Karpas-422 (cell line): ENCODE results near the gene COPS2. TPM values are rescaled to one million over a fixed set of nuclear protein-coding genes. Genes with fewer than 3 reads are reported as not detected.
"Not testable (repeated sequence)": the region's sequence is repeated elsewhere in the genome, so short reads cannot be mapped to it uniquely, and the experiment has no call there.

ENCODE experiments used
- DNase-seq: peaks from one replicate; pipeline ENCODE4 v3.0.0-alpha.2; 2015
- H2AFZ ChIP-seq: fragments of 200-600 bp; sonication (generic); 2 replicates; pipeline ENCODE4 v1.6.1; 2014; ENCODE audit warnings: antibody characterized with exemption, low read length, mixed read lengths
- H3K27ac ChIP-seq: fragments of 200-600 bp; sonication (generic); 2 replicates; pipeline ENCODE4 v1.5.1; 2014; ENCODE audit warnings: mild to moderate bottlenecking, low read length, moderate library complexity
- H3K27me3 ChIP-seq: fragments of 200-600 bp; sonication (generic); 2 replicates; pipeline ENCODE4 v1.6.1; 2014; ENCODE audit warnings: low read length, mixed read lengths
- H3K36me3 ChIP-seq: fragments of 200-600 bp; sonication (generic); 2 replicates; pipeline ENCODE4 v1.6.1; 2014; ENCODE audit warnings: low read length, mixed read lengths; ENCODE audit not compliant: insufficient read depth
- H3K4me1 ChIP-seq: fragments of 200-600 bp; sonication (generic); 2 replicates; pipeline ENCODE4 v1.6.1; 2014; ENCODE audit warnings: mild to moderate bottlenecking, low read length, mixed read lengths
- H3K4me2 ChIP-seq: fragments of 200-600 bp; sonication (generic); 2 replicates; pipeline ENCODE4 v1.6.1; 2014; ENCODE audit warnings: low read length, low read depth, mild to moderate bottlenecking; ENCODE audit not compliant: poor library complexity, severe bottlenecking
- H3K4me3 ChIP-seq: fragments of 200-600 bp; sonication (generic); 2 replicates; pipeline ENCODE4 v1.5.1; 2014; ENCODE audit warnings: mild to moderate bottlenecking, antibody characterized with exemption, low read length, mixed read lengths
- H3K79me2 ChIP-seq: fragments of 200-600 bp; sonication (generic); 2 replicates; pipeline ENCODE4 v1.6.1; 2014; ENCODE audit warnings: mild to moderate bottlenecking, low read length, mixed read lengths
- H3K9ac ChIP-seq: fragments of 200-600 bp; sonication (generic); 2 replicates; pipeline ENCODE4 v1.6.0; 2014; ENCODE audit warnings: low read length
- H3K9me2 ChIP-seq: fragments of 200-600 bp; sonication (generic), shearing (Covaris generic); replicated peaks from 2 replicates; pipeline ENCODE4 v1.6.0; 2014; ENCODE audit warnings: mild to moderate bottlenecking, low read length, moderate library complexity; ENCODE audit not compliant: insufficient read depth
- H3K9me3 ChIP-seq: fragments of 300-700, 200-600 bp; sonication (generic); 2 replicates; pipeline ENCODE4 v1.6.1; 2014; ENCODE audit warnings: low read length, mixed read lengths
- H4K20me1 ChIP-seq: fragments of 200-600 bp; sonication (generic); 2 replicates; pipeline ENCODE4 v1.6.1; 2014; ENCODE audit warnings: mild to moderate bottlenecking, antibody characterized with exemption, low read length, low read depth; ENCODE audit not compliant: insufficient read depth
- total RNA-seq: library from RNA; depleted of rRNA; stranded (reverse); fragments of >200 nt; shearing (Covaris generic); gene quantifications from 2 replicates; pipeline ENCODE4 v1.2.3, GENCODE V29; 2014; ENCODE audit warnings: low replicate concordance

The COPS2 gene
- total RNA-seq, 1 experiment from 2014 or later, result 65.5 TPM

GRCh38 chr15:49187549-49188245 lies 32.3 kb upstream of the COPS2 start:
- Histone ChIP-seq H3K9ac (no peak overlapping the region), H3K4me3 (no peak overlapping the region), H2AFZ (no peak overlapping the region), H3K79me2 (peaks cover 91% of the 10 kb centered on the region), H3K9me3 (no peaks in the 10 kb centered on the region), H3K4me1 (peaks cover 13% of the 10 kb centered on the region), H4K20me1 (no peaks in the 10 kb centered on the region), H3K27me3 (no peaks in the 10 kb centered on the region), H3K36me3 (no peaks in the 10 kb centered on the region), H3K9me2 (no peaks in the 10 kb centered on the region; the same call in 1 of the 2 replicates), H3K4me2 (no peak overlapping the region), H3K27ac (no peak overlapping the region)
- DNase-seq, result no peak

- no peak overlapping the region for H3K4me2 ChIP-seq
- H3K36me3 ChIP-seq, result no peaks in the 10 kb centered on the region
- no peaks in the 10 kb centered on the region for H3K27me3 ChIP-seq
- H3K9ac ChIP-seq, result no peak overlapping the region
- H3K9me2 ChIP-seq, result no peaks in the 10 kb centered on the region; the same call in 1 of the 2 replicates
- H3K4me1 ChIP-seq, result peaks cover 5% of the 10 kb centered on the region
- H3K79me2 ChIP-seq, result peaks cover 86% of the 10 kb centered on the region
- H4K20me1 ChIP-seq, result no peaks in the 10 kb centered on the region
- no peak for DNase-seq
- H3K9me3 ChIP-seq, result no peaks in the 10 kb centered on the region
- no peak overlapping the region for H3K27ac ChIP-seq
- no peak overlapping the region for H3K4me3 ChIP-seq
- no peak overlapping the region for H2AFZ ChIP-seq
These were observed 30.1 kb upstream of the COPS2 start for GRCh38 chr15:49185473-49185872.

GRCh38 chr15:49183741-49184140 lies 28.3 kb upstream of the COPS2 start:
- H3K9ac ChIP-seq, H3K36me3 ChIP-seq, H3K4me3 ChIP-seq, DNase-seq, H3K27me3 ChIP-seq, H3K4me1 ChIP-seq, H3K27ac ChIP-seq, H2AFZ ChIP-seq, H4K20me1 ChIP-seq, H3K9me3 ChIP-seq, H3K9me2 ChIP-seq, H3K4me2 ChIP-seq: not testable (repeated sequence)
- H3K79me2 ChIP-seq, result peaks cover 79% of the 10 kb centered on the region

- Histone ChIP-seq H3K9ac (no peak overlapping the region), H3K27ac (no peak overlapping the region), H3K36me3 (0 out of 2 replicates have a peak, but pooled peaks cover 4% of the 10 kb centered on the region), H3K4me1 (peaks cover 7% of the 10 kb centered on the region), H4K20me1 (no peaks in the 10 kb centered on the region), H2AFZ (no peak overlapping the region), H3K4me3 (no peak overlapping the region), H3K9me3 (no peaks in the 10 kb centered on the region), H3K9me2 (no peaks in the 10 kb centered on the region), H3K4me2 (no peak overlapping the region), H3K79me2 (peaks cover 72% of the 10 kb centered on the region), H3K27me3 (no peaks in the 10 kb centered on the region)
- no peak for DNase-seq
These were observed 26.7 kb upstream of the COPS2 start for GRCh38 chr15:49182128-49182527.

GRCh38 chr15:49179433-49180190 lies 24.2 kb upstream of the COPS2 start:
- Histone ChIP-seq H3K79me2 (peaks cover 68% of the 10 kb centered on the region), H2AFZ (no peak overlapping the region), H3K9ac (no peak overlapping the region), H3K4me1 (peaks cover 7% of the 10 kb centered on the region), H3K4me3 (no peak overlapping the region), H3K9me2 (no peaks in the 10 kb centered on the region), H3K27me3 (no peaks in the 10 kb centered on the region), H3K9me3 (no peaks in the 10 kb centered on the region), H3K27ac (no peak overlapping the region), H3K36me3 (0 out of 2 replicates have a peak, but pooled peaks cover 4% of the 10 kb centered on the region), H3K4me2 (no peak overlapping the region), H4K20me1 (no peaks in the 10 kb centered on the region)
- no peak for DNase-seq

- H3K9me2 ChIP-seq, result no peaks in the 10 kb centered on the region
- no peak overlapping the region for H3K4me3 ChIP-seq
These were observed 23.1 kb upstream of the COPS2 start for GRCh38 chr15:49178497-49178896.

GRCh38 chr15:49175582-49176397 lies 20.4 kb upstream of the COPS2 start:
- not testable (repeated sequence) for DNase-seq, H3K9ac ChIP-seq, H2AFZ ChIP-seq, H3K9me3 ChIP-seq, H3K4me3 ChIP-seq, H3K27me3 ChIP-seq, H3K27ac ChIP-seq, H4K20me1 ChIP-seq, H3K9me2 ChIP-seq, H3K4me2 ChIP-seq, H3K36me3 ChIP-seq
- H3K79me2 ChIP-seq, result peaks cover 74% of the 10 kb centered on the region
- H3K4me1 ChIP-seq, result peaks cover 17% of the 10 kb centered on the region

More at GRCh38 chr15:49178497-49178896, 23.1 kb upstream of the COPS2 start:
- Histone ChIP-seq H3K4me1 (peaks cover 7% of the 10 kb centered on the region), H3K36me3 (0 out of 2 replicates have a peak, but pooled peaks cover 4% of the 10 kb centered on the region), H3K27me3 (no peaks in the 10 kb centered on the region), H3K4me2 (no peak overlapping the region), H3K79me2 (peaks cover 68% of the 10 kb centered on the region), H3K27ac (no peak overlapping the region), H2AFZ (no peak overlapping the region), H4K20me1 (no peaks in the 10 kb centered on the region), H3K9ac (no peak overlapping the region), H3K9me3 (no peaks in the 10 kb centered on the region)
- no peak for DNase-seq

- H4K20me1 ChIP-seq, result no peaks in the 10 kb centered on the region
- no peak overlapping the region for H3K27ac ChIP-seq
- H3K36me3 ChIP-seq, result 0 out of 2 replicates have a peak, but pooled peaks cover 4% of the 10 kb centered on the region
- no peak overlapping the region for H3K9ac ChIP-seq
- peaks cover 74% of the 10 kb centered on the region for H3K79me2 ChIP-seq
- DNase-seq, result no peak
- no peak overlapping the region for H3K4me3 ChIP-seq
- no peaks in the 10 kb centered on the region for H3K27me3 ChIP-seq
- no peaks in the 10 kb centered on the region for H3K9me3 ChIP-seq
- H3K4me1 ChIP-seq, result peaks cover 20% of the 10 kb centered on the region
- H2AFZ ChIP-seq, result no peak overlapping the region
- H3K4me2 ChIP-seq, result no peak overlapping the region
- H3K9me2 ChIP-seq, result no peaks in the 10 kb centered on the region
These were observed 19.5 kb upstream of the COPS2 start for GRCh38 chr15:49174902-49175301.
